Activated naive CD4-positive, alpha-beta T cell (primary cell): ENCODE results near the gene ABHD4.
"Not testable (repeated sequence)": the region's sequence is repeated elsewhere in the genome, so short reads cannot be mapped to it uniquely, and the experiment has no call there.

ENCODE experiments used
- DNase-seq, 4 experiments: peaks; one replicate each; lab custom pipeline; 2025; lab: John Stamatoyannopoulos, UW

Gene ABHD4

DNA sequence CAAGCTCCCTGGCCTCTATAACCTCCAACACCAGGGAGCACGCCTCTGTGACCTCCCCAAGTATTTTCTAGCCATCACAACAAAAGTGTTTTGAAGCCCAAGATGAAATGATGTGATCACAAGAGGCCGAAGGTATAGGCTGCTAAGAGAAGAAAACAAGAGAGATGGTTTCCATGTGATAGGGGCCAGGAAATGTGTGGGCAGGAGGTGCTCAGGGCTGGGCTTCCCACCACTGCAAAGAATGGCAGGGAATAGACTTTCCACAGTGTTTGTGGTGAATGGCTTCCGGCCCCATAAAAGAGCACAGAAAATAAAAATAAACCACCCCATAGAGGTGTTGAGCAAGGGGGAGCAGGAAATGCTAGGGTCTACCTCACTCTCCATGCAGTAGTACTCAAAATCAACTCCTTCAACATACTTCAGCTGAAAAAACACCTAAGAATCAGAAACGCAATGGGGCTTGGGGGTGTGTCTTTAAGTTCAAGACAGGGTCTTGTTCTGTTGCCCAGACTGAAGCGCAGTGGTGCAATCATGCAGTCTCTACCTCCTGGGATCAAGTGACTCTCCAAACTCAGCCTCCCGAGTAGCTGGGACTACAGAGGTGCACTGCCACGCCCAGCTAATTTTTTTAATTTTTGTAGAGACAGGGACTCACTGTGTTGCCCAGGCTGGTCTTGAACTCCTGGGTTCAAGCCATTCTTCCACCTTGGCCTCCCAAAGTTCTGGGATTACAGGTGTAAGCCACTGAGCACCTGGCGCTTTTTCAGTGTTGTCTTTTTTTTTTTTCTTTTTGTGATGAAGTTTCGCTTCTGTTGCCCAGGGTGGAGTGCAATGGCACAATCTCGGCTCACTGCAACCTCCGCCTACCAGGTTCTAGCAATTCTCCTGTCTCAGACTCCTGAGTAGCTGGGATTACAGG is 36.2 kb upstream of the ABHD4 start:
- peak in 1 of 4 experiments; percentile 48 for DNase-seq

DNA sequence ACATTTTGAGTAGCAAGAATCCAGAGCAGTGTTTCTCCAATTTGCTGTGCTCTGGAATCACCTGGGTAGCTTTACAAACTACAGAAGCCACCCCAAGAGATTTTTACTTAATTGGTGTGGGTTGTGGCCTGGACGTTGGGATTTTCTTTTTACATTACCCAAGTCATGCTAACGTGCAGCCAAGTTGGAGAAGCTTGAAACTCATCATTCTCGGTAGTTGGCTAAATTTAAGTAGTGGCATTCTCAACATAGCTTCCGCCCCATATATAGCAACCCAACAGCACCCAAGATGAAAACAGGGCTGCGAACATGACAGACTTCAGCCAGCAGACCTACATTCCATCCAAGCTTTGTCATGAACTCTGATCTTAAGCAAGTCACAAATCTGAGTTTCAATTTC is 34.1 kb upstream of the ABHD4 start:
- DNase-seq, result no peak

- DNase-seq, result no peak
These were observed 33.6 kb upstream of the ABHD4 start for GRCh38 chr14:22564463-22564862.

- no peak for DNase-seq
These were observed 32.6 kb upstream of the ABHD4 start for GRCh38 chr14:22565391-22565945.

DNA sequence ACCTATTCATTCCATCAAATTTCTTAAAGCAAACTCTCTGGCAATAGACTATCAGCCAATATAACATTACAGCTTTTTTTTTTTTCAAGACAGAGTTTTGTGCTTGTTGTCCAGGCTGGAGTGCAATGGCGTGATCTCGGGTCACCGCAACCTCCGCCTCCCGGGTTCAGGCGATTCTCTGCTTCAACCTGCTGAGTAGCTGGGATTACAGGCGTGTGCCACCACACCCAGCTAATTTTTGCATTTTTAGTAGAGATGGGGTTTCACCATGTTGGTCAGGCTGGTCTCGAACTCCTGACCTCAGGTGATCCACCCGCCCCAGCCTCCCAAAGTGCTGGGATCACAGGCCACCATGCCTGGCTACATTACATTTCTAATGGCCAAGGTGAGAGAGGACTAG is 31.8 kb upstream of the ABHD4 start:
- DNase-seq, result not testable (repeated sequence)

- no peak for DNase-seq
These were observed 31.3 kb upstream of the ABHD4 start for GRCh38 chr14:22566845-22567244.

DNA sequence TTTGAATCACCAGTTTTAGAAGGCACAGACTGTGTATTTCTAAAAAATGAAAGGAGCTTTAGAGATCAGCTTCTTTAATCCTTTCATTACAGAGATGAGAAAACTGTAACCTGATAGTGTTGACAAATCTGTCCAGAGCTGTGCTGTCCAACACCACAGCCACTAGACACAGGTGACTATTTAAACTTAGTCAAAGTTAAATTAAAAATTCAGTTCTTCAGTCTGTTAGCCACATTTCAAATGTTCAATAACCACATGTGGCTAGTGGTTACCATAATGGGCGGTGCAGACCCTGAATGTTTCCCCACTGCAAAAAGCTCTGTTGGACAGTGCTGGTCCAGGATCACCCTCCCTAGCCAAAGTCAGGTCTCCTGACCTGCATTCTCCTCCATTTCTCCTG is 30.7 kb upstream of the ABHD4 start:
- no peak for DNase-seq

DNA sequence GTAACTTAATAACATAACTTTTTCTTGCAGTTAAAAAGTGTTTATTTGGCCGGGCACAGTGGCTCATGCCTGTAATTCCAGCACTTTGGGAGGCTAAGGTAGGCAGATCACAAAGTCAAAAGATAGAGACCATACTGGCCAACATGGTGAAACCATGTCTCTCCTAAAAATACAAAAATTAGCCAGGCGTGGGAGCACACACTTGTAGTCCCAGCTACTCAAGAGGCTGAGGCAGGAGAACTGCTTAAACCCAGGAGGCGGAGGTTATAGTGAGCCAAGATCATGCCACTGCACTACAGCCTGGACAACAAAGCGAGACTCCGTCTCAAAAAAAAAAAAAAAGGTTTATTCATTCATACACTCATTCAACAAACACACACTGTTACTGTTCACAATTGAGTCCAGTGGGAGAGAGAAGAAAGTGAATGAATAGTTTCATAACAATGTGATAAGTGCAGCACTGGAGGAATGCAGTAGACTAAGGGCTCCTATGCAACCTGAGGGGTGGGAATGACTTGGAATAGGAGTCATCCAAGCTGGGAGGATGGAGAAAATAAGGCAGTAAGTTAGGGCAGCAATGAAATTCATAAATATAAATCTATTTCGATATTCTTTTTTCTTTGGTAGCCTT is 28.9 kb upstream of the ABHD4 start:
- no peak for DNase-seq

GRCh38 chr14:22569737-22570131 is 28.4 kb upstream of the ABHD4 start:
- DNase-seq, result no peak

- DNase-seq, result peak in 3 of 4 experiments; percentile 43 to 59 (median 55)
These were observed 27.8 kb upstream of the ABHD4 start for GRCh38 chr14:22570132-22570949.

DNA sequence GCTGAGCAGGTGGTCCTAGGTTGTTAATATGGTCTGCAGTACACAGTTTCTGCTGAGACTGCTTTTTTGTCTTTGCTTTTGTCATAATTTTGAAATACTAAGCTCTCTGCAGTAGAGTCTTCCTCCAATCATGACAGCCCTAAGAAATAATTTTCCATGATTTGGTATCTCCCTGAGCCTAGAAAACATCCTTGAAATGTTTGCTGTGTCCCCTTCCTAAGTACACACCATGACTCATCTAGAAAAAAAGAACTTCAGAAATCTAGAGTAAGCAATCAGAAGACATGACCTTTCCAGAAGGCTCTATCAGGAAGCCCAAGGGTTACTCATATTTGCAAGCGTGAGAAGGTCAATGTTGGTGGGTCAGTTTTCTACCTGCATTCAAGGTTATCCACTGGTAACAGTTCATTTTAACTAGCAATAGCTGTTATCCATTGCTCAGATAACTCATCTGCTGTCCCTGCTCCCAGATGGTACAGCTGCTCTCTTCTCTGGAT is 25.5 kb upstream of the ABHD4 start:
- no peak for DNase-seq

- no peak for DNase-seq
These were observed 24.3 kb upstream of the ABHD4 start for GRCh38 chr14:22573804-22574203.

- no peak for DNase-seq
These were observed 20.7 kb upstream of the ABHD4 start for GRCh38 chr14:22577334-22577908.

GRCh38 chr14:22579236-22579635 is 18.9 kb upstream of the ABHD4 start:
- DNase-seq, result no peak

DNA sequence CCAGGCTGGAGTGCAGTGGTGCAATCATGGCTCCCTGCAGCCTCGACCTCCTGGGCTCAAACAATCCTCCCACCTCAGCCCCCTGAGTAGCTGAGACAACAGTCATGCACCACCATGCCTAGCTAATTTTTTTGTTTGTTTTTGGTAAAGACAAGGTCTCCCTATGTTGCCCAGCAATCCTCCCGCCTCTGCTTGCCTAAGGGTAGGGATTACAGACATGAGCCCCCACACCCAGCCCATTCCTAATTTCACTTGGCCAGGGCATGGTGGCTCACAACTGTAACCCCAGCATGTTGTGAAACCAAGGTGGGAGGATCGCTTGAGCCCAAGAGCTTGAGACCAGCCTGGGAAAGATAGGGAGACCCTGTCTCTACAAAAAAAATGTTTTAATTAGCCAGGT is 18.2 kb upstream of the ABHD4 start:
- no peak for DNase-seq

- DNase-seq, result no peak
These were observed 17.5 kb upstream of the ABHD4 start for GRCh38 chr14:22580625-22581024.

DNA sequence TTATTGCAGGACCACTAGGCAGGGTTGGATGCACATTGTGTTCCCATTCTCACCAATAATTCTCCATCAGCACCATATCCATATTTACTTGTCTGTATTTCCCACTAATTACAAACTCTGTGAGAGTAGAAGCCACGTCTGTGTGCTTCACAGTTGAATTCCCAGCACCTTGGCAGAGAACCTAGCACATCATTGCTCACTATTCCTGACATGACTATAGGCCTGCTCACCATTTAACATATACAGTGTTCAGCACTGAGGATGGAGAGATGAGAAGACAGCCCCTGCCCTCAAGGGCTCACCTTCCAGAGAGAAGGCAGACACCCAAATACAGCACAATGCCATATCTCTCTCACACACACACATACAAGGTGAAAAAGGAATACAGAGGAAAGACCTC is 14.1 kb upstream of the ABHD4 start:
- no peak for DNase-seq

DNA sequence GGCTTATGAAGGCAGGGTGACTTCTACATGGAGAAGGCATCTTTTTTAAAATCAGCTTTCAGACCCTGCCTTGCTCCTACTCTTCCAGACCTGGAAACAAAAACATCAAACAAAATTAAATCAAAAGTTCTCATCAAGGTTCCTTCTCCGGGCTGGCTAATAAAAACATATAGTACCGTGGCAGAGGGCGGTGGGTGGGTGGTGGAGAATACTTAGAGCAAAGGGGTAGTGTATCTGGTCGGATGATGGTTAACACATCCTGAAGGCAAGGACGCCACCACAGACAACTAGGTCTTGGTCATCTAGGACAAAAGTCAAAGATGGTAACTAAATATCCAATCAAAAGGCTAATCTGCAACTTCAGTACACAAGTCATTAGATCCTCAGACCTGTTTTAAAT is 10.9 kb upstream of the ABHD4 start:
- no peak for DNase-seq

- not testable (repeated sequence) for DNase-seq
These were observed 10.2 kb upstream of the ABHD4 start for GRCh38 chr14:22587677-22588422.

DNA sequence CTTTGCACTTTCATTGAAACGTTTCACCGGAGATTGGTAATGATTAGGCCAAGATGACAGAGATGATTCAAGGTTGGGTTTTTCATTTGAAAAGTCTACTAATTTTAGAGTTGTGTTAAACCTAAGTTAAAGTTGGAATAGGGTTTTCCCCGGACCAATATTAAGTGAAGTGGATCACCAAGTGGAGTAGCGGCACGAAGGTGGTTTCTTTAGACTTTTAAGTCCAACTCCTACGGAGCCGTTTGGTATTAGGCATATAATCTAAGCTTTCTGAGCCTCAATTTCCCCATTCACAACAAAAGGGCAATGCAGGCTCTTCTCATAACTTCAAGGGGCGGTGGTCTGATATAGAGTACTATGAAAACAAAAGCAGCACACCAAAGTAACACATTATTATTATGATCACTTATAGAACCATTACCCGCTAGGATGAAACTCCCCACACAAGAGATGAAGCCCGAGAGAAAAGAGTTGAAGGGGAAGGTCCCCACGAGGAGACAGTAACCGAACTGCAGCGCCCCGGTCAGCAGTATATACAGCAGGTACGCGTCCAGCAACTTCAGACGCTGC is 9.5 kb upstream of the ABHD4 start:
- no peak for DNase-seq
